HUDEP-2 (cell line): ENCODE measurements around the gene RASA1.
"Not testable (repeated sequence)": the region's sequence is repeated elsewhere in the genome, so short reads cannot be mapped to it uniquely, and the experiment has no call there.

ENCODE experiments used
- DNase-seq, 76 experiments: peaks; one replicate each; lab custom pipeline; 2025; ENCODE audit not compliant: unreplicated experiment in 76 of 76; lab: John Stamatoyannopoulos, UW

The RASA1 gene

DNA sequence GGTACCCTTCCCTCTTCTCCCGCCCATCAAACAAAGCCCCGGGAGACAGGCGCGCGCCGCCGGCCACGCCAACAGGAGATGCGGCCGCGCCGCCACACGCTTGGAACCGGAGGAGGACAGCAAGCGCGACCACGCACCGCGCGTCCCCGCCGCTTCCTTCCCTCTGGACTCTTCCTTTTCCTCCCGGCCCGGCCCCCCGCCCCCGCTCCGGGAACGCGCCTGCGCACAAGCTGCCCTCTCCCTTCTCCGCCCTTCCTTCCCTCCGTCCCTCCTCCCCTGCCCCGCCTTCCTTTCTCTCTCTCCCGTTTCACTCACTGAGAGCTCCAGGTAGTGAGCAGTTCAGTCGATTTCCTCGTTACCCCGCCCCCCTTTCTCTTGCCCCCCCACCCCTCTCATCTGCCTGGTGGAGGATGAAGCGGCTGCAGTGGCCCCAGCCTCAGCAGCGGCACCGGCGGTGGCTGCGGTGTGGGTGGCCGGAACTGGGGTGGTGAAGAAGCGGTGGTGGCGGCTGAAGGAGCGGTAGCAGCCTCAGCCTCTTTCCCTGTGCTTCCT, at the start of gene RASA1:
Gene RASA1 (plus strand): TSS at position 310 of the 552 bp plus-strand sequence. CDS start 569 bp downstream, outside the sequence.
- DNase-seq = peak; percentile 3 to 92 (median 78)

DNA sequence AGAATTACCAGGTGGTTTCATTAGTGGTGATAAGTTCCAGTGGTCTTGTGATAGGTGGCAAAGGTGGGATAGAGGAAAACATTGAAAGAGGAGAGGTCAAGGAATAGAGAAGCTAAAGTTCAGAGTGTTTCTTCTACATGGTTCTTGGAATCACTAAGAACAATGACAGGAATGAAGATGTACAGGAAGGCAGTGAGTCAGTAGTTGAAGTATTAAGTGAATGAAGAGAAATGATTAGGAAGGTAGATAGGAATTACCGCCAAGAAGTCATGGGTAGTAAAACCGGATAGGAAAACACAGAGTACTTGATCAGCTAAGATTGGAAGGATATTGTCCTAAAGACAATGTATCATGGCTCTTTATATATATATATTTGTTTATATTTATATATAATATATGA, 37.9 kb upstream of the RASA1 start:
- DNase-seq = no peak

DNA sequence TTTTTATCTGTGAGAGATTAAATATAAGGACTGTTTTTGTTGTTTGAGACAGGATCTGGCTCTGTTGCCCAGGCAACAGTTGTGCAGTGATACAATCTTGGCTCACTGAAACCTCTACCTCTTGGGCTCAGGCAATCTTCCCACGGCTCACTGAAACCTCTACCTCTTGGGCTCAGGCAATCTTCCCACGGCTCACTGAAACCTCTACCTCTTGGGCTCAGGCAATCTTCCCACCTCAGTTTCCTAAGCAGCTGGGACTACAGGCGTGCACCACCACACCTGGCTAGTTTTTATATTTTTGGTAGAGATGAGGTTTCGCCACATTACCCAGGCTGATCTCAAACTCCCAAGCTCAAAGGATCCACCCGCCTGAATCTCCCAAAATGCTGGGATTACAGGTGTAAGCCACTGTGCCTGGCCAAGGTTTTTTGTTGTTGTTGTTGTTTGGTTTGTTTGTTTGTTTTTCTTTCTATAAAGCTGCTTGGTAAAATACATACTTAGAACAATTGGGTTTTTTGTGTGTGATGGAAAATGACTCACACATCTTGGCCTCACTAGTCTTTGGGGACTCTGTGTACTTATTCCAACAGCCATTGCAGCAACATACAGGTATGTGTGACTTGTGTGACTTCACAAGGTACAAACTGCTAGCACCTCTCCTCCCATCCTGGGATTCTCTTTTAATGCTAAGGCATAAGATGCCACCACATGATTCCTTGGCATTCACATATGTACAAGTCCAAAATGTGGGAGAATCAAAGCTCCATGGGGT, 36.5 kb upstream of the RASA1 start:
- DNase-seq = no peak

DNA sequence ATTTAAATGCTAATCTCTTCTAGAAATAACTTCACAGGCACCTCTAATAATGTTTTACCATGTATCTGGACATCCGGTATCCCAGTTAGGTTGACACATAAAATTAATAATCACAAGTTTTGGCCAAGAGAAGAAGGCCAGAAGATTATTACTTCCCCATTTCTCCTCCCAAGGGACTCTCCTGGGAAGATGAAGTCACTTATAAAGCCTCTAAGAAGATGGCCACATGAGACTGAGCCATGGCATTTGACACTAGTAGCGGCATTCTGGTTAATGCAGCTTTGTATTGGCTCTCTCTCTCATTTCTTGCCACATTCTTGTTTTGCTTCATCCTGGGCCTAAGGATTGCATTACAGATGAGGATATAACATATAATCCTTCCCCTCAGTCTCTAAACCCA, 34.5 kb upstream of the RASA1 start:
- no peak for DNase-seq

DNA sequence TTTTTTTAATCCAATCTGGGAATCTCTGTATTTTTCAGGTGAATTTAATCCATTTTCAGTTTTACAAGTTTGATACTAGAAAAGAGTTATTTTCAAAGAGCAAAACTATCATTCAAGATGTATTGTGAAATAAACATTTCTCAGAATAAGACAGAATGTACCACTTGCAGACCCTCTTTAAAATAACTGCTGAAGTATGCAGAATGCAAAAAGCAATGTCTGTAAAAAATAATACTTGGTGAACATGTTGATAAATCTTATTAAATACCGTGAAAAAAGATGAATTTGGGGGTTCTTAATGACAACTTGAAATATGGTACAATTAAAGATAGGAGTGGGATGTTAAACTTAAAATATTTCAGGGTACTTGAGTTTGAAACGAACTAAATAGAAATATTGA, 26.1 kb upstream of the RASA1 start:
- DNase-seq = no peak

DNA sequence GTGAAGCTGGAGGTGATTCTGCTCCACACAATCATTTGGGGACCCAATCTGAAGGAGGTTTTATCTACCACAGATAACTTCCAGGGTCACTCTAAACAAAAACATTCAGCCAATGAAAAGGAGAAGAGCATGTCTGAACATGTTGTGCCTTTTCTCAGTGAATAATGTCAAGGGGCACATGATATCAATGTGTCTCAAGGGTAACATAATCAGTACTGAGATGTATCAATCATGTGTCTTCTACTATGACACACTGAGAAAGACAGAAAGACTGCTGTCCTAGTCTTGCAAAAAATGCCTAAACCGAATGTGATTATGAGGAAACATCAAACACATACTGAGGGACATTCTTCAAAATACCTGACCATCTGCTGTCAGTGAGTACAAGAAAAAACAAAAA, 25.4 kb upstream of the RASA1 start:
- DNase-seq = no peak

DNA sequence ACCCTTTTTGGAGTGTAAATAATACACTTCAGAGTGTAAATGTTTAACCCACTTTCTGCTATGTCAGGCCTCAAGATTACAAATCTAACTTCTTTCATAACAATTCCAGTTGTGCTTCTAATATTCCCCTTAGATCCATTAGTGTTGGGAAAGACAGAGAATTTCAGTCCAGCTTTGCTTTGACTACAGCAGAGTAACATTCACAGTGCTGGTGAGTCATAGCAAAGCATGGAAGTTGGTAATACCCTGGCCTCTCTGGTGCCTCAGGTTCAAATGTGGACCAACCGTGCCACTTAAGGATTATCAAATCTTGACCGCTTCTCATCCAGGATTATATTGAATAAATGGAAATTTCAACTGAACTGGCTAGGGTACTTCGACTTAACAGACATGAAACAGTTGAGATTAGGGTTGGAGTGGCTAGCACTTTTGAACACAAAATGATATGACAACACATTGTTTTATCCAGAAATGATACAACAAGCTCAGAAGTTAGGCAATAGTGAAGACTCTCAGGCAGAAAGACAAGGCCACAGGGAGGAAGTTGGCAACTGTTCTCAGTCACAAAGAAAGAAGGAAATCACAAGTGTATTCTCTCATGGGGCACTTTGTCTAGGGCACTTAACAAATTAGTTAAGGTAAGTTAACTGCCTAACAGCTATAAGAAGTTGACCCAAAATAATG, 24.4 kb upstream of the RASA1 start:
- no peak for DNase-seq

DNA sequence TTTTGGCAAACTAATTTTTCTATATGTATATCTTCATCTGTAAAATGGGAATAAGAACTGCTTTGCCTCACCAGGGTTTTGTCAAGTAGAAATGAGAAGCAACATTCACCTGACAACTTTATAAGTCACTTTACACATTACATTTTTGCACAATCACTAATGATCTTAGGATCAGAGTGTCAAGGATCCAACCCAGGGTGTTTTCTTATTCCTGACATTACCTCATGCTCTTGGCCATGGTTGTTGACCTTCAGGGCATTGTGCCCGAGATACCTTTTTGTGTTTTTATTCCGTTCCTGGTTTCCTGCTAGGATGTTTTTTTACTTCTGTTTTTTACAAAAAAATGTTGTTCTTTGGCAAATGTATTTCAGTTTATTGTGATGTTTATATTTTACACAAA, 22.2 kb upstream of the RASA1 start:
- DNase-seq = no peak

DNA sequence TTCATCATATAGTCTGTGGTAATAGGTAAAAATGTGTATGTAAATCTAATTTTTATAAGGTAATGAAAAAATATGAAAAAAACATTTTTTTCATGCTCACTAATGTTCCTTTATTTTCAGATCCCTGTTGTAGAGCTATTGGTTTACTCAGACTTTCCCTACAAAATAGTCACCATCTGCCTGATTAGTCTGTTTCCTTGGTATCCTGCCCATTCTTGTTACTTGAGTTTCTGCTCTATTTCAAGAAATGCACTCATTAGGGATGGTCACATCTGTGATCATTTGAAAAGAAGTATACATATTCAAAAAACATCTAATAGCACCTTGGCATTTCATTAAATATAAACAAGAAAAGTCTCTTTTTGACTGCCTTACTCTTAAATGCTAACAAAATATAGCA, 21.6 kb upstream of the RASA1 start:
- no peak for DNase-seq

DNA sequence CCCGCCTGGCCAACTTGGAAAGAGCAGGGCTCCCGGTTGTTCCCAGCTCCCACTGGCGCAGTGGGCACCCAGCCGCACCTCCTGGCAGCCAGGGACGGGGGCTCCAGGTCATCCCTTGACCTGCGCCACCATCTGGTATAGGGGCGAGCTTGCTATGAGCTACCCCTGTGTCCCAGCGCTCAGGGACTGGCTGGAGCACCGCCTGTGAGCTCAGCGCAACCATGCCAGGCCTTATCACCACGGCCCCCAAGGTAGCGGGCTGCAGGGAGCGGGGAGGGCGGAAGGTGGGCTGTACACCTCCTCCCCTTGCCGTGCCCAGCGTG, 15.4 kb upstream of the RASA1 start:
- no peak for DNase-seq

DNA sequence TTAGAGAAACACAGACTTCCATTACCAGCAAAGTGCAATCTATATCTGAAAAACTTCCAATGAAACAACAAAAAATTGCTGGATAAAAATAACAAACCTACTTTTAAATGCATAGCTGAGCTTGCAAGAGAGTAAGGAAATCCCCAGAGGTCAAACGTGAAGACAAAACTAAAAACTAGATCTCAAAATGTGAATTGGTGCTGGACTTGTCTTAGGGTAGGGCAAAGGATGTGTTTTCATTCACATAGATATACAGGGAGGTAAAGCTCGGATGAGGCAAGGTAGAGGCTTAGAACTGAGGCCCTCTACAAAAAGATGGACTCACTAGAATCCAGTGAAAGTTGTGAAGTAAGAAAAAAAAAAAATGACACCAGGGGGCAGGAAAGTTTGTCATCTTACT, 13.6 kb upstream of the RASA1 start:
- no peak for DNase-seq

DNA sequence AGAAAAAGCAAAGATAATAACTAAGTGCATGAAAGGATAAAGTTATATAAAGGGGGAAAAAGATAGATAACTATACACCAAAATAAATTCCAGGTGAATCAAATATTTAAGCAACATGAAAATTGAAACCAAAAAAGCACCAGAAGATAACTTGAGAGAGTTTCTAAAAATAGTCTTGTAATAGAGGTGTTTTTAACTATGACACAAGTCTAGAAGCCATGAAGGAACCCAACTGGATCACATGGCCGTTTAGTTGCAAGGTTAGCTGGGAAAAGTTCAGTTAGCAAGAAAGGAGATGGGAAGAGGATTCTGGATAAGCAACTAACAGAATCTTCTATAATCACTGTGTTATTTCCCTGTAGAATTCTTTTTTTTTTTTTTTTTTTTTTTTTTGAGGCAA, 9.2 kb upstream of the RASA1 start:
- no peak for DNase-seq

DNA sequence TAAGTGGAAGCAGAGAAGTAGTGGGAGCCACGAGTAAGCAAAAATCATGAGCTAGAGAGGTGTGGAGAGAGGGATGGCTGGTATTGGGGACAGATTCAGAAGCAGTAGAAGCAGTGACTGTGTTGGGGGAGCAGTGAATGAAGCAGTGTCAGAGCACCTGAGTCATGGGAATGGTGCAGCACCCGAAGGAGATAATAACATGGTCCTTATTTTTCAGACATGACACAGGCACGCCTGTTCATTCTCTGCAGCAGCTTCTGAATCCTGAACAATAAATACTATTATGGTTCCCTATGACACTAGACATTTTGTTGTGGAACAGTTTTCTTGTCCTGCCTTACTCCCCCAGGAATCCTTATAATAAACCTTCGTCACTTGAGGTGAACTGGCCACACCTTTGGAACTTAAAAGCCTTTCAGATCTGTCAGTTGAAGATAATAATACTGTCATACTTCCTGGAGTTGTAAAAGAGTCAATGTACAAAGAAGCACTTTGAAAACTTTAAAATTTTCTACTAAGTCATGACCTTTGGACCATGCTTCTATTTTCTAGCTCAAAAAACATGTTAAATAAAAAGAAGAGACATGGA, 7.0 kb upstream of the RASA1 start:
- DNase-seq = no peak

DNA sequence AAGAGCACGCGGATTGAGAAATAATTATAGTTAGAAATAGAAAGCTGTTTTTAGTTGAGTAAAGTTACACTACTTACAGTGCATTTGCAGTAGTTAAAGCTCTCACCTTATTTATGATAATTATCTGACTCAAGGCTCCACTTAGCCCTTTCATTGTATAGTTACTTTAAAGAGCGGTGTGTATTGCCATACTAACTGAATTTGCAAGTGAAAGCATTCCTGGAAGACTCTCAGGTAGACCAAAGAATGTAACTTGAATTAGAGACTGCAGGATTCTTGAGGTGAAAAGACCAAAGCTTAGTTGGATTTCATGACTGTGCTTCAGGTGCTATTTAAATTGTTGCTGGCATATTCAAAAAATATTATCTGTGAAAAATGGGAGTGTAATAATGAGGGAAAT, 4.2 kb upstream of the RASA1 start:
- no peak for DNase-seq

DNA sequence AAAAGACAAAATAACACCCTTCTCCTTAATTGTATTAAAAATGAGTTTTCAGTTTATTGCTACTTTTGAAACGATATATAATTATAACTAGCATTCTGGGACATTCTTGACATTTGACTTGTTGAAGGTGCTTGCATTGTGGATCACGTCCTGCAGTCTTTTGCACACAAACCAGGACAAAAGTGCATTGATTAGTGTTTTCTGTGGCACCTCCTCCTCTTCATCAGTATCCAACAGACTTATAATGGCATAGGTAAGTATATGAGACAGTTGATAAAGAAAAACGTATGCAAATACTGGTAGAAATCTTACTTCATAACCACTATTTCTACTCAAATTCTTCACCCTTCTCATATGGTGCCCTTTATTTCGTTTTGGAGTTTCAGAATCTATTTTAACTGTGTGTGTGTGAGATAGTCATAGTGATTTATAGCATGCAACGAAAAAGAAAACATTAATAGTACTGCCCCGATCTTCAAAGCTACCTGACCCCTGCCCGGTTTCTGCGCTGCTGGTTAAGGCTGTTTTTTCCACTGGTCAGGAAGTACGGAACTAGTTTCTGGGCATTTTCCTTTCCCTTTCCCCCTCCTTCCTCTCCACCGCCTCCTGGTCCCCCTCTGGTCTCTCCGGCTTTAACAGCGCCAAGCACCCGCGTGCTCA, 639 bp upstream of the RASA1 start:
- peak in 1 of 76 experiments; percentile 56 for DNase-seq

DNA sequence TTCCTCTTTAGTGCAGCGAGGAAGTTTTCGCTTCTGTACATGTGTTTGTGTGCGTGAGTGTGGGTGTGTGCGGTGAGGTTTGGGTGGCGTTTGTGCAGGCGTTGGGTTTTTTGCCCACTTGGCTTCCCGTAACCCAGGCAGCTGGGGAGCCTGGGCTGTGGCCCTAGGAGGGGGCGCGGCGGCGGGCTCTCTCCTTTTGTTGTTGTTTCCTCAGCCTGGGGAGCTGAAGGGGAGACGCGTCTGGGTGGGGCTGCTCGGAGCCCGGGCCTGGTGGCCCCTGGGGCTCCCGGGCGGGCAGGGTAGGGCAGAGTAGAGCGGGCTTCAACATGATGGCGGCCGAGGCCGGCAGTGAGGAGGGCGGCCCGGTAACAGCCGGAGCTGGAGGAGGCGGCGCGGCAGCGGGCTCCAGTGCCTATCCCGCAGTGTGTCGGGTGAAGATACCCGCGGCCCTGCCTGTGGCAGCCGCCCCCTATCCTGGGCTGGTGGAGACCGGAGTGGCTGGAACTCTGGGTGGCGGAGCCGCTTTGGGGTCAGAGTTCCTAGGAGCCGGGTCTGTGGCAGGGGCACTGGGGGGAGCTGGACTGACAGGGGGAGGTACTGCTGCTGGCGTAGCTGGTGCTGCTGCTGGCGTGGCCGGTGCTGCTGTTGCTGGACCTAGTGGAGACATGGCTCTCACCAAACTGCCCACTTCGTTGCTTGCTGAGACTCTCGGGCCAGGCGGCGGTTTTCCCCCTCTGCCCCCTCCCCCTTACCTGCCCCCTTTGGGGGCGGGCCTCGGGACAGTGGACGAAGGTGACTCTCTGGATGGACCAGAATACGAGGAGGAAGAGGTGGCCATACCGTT, 665 bp downstream of the RASA1 start:
- DNase-seq = peak in 59 of 76 experiments; percentile 4 to 78 (median 51)

DNA sequence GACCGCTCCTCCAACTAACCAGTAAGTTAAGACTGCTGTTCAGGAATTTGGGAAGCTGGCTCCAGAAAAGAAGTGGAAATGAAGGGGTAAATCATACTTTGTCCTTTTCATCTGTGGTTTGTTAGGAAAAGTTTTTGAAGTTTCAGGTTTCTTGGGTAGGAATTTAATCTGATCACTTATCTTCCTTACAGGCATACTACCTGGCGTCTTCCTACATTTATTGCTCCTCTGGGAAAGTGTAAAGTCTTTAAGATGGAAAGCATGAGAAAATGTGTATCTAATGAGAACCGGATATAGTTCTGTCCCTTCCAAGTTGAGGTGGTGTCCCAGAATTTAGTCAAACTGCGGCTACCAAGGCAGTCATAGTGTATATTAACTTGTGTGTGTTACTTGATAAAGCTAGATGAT, 1.3 kb downstream of the RASA1 start:
- DNase-seq = no peak

DNA sequence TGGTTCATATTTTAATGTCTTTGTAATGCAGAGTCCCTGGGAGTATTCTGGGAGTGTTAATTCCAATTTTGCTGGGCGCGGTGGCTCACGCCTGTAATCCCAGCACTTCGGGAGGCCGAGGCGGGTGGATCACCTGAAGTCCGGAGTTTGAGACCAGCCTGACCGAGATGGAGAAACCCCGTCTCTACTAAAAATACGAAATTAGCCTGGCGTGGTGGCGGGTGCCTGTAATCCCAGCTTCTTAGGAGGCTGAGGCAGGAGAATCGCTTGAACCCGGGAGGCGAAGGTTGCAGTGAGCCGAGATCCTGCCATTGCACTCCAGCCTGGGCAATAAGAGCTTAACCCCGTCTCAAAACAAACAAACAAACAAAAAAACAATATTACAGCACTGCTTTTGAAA, 3.2 kb downstream of the RASA1 start:
- not testable (repeated sequence) for DNase-seq

DNA sequence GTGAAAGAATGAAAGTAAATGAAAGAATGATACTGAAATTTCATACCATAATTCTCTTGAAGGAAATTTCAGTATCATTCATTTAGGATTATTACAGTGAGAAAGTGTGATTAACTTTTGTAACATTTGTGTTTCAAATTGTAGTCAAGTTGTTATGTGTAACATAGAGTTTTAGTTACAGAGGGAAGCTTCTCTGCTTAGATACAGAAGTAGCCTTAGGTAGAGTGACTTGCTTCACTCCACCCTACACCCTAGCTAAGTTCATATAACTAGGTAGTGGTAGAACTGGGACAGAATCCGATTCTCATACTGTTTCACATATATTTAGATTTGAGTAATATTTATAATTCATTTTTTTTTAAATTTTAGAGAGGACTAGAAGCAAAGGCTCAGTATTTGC, 9.0 kb downstream of the RASA1 start:
- no peak for DNase-seq

DNA sequence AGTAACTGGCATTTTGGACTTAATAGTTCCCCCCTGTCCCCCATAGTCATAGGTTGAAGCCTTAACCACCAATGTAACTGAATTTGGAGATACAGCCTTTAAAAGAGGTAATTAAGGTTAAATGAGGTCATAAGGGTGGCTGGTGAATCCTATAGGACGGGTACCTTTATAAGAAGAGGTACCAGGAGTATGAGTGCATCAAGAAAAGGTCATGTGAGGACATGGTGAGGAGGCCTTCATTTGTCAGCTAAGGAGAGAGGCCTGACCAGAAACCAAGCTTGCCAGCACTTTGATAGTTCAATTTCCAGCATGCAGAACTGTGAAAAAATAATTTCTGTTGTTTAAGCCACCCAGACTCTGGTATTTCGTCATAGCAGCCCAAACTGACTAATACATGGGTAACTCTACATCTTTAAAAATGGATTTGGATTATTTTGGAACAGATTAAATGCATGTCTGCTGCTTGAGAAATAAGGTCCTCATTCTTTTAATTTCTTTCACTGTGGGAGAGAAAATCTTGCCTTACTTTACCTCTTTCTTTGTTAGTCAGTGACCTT, 9.7 kb downstream of the RASA1 start:
- no peak for DNase-seq
